Hematopoietic multipotent progenitor cell (in vitro differentiated cells): ENCODE data around the gene DUSP8. TPM values are rescaled to one million over a fixed set of nuclear protein-coding genes. Genes with fewer than 3 reads are reported as not detected.

Source experiments
- DNase-seq, 3 donors: peaks; one replicate each; pipeline ENCODE4 v3.0.0-alpha.2; 2011 to 2015; ENCODE audit warnings: low read depth in 2 of 3, low spot score in 2 of 3
- total RNA-seq: library from RNA; depleted of rRNA; stranded (reverse); fragments of >200 nt; gene quantifications from one replicate; pipeline ENCODE4 v1.2.3, GENCODE V29; 2012

The DUSP8 gene
- total RNA-seq, 1 donor, result 1.1 TPM

- no peak for DNase-seq
Observed at GRCh38 chr11:1566381-1567051, 5.6 kb downstream of the DUSP8 start.

GRCh38 chr11:1565904-1566247, 6.2 kb downstream of the DUSP8 start:
- no peak for DNase-seq

GRCh38 chr11:1565173-1565903, 6.7 kb downstream of the DUSP8 start:
- DNase-seq, result no peak

GRCh38 chr11:1564535-1565172, 7.4 kb downstream of the DUSP8 start:
- peak in 1 of 3 donors; percentile 43 for DNase-seq

GRCh38 chr11:1563697-1564534, 8.2 kb downstream of the DUSP8 start:
- DNase-seq, result no peak

GRCh38 chr11:1563149-1563638, 8.9 kb downstream of the DUSP8 start:
- no peak for DNase-seq

- no peak for DNase-seq
Observed at GRCh38 chr11:1562469-1563148, 9.5 kb downstream of the DUSP8 start.

- no peak for DNase-seq
Observed at GRCh38 chr11:1561955-1562354, 10.1 kb downstream of the DUSP8 start.

- DNase-seq, result no peak
Observed at GRCh38 chr11:1561266-1561665, 10.8 kb downstream of the DUSP8 start.

GRCh38 chr11:1560649-1561251, 11.3 kb downstream of the DUSP8 start:
- no peak for DNase-seq

- DNase-seq, result no peak
Observed at GRCh38 chr11:1560002-1560648, 11.9 kb downstream of the DUSP8 start.

GRCh38 chr11:1559111-1559951, 12.7 kb downstream of the DUSP8 start:
- DNase-seq, result no peak

GRCh38 chr11:1558775-1559110, 13.3 kb downstream of the DUSP8 start:
- DNase-seq, result no peak

GRCh38 chr11:1557904-1558774, 13.9 kb downstream of the DUSP8 start:
- DNase-seq, result no peak

- DNase-seq, result no peak
Observed at GRCh38 chr11:1557051-1557884, 14.8 kb downstream of the DUSP8 start.

- DNase-seq, result no peak
Observed at GRCh38 chr11:1556278-1556902, 15.7 kb downstream of the DUSP8 start.
